HG02943 (cell line): ENCODE measurements around the gene RDH11.
A peak's percentile ranks its signal among the peaks of the same experiment; 100 is the strongest.
"Not testable (repeated sequence)": the region's sequence is repeated elsewhere in the genome, so short reads cannot be mapped to it uniquely, and the experiment has no call there.

Source experiments
- ATAC-seq: cut with Tn5 transposase; IDR thresholded peaks from one replicate; pipeline ENCODE4 v1.9.1; 2021; ENCODE audit warnings: mild to moderate bottlenecking, low read depth, moderate library complexity; ENCODE audit not compliant: unreplicated experiment

RDH11 gene

DNA sequence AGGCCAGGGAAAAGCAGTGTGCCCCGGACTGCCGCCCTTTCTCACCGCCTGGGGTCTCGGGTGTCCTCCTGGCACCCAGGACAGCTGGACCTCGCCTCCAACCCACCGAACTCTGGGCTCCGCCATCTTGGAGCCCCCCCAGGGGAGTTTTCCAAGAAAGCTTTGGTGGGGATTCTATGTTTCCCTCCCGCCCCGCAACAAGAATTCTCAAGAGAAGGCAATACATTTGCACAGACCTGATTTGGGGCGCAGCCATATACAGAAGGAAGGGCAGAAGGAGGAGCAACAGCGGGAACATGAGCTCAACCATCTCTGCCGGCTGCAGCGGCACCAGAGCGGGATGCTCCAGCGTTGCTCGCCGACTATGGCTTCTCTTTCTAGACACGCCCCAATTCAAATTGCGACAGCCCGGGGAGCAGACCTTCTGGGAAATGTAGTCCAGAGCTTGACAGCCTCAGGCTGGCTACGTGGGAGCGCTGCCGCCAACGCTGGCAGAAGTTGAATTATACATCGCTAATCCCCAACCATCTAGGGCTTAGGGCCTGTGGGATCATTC lies at the start of gene RDH11:
TSS of gene RDH11 (minus strand) at position 371 of the 556 bp plus-strand sequence. CDS start at position 310, 61 bp downstream.
- ATAC-seq: peak; percentile 82

GRCh38 chr14:67744046-67744445 lies 48.5 kb upstream of the RDH11 start:
- ATAC-seq: no peak

- ATAC-seq: no peak
Observed at GRCh38 chr14:67738740-67739504, 43.4 kb upstream of the RDH11 start.

- ATAC-seq: no peak
Observed at GRCh38 chr14:67736771-67737170, 41.2 kb upstream of the RDH11 start.

DNA sequence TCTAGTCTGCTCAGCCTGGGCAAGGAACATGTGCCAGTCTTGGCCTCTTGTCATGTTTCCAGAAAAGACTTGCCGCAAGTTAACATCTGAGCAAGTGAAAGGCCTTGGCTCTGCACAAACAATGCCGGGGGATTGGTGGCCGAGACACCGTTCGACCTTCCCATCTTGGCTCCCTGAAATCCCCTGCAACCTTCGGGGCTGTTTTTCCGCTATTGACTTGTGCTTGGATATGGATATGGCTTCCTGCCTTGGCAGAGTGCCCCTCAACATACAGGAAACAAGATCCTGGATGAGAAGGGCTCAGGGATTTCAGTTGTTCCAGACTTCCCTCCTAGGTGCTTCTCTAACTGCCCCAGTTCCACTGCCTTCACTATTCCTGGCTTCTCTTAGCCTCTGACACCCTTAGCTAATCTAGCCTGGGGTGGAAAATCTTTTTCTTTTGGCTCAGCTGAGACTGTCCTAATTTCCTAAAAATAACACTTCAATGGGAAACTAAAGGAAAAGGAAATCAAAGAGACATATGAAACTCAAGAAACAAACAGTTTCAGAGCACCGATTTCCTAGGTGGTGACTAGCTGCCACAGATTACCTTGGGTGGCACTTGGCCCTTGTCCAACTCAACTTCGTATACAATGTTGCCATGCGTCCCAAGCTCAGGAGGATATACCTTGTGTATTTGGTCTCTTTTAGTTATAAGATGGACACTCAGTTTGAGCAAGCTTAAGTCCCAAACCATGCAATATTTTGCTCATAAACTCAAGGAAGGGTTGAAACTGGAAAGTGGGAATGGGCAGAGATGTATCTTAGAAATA lies 40.0 kb upstream of the RDH11 start:
- no peak for ATAC-seq

DNA sequence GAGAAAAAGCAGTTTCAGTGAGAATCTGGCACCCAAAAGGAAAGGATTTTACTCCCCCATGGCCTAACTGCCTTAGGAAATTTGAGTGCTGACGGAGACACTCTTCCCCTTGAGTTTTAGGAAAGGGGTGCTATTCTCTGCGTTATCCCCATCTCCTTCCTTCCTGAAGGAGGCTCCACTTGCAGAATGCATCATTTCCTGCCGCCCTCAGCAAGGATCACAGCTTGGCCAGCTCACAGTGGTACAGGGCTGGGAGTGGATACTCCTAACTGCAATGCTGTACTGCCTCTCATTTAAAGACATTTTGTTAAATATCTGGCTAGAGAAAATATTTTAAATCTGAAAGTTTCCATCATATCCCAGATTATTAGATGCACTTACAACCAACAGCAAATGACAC lies 39.1 kb upstream of the RDH11 start:
- no peak for ATAC-seq

DNA sequence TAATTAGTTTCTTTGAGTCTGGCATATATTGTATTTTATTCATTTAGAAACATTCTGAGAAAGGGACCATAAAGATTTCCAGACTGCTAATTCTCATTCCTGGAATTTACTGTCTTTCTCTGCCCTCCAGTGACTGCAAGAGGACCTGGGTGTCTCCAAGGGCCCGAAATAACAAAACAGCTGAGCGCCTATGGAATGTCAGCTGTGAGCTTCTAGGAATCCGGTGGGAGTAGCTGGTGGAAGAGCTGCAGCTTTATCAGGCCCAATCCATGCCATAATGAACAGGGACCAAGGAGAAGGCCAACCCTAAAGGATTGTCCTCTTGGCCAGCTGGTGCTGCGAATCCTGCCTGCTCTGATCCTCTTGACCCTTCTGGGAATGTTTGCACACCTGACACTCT lies 38.1 kb upstream of the RDH11 start:
- ATAC-seq: no peak

DNA sequence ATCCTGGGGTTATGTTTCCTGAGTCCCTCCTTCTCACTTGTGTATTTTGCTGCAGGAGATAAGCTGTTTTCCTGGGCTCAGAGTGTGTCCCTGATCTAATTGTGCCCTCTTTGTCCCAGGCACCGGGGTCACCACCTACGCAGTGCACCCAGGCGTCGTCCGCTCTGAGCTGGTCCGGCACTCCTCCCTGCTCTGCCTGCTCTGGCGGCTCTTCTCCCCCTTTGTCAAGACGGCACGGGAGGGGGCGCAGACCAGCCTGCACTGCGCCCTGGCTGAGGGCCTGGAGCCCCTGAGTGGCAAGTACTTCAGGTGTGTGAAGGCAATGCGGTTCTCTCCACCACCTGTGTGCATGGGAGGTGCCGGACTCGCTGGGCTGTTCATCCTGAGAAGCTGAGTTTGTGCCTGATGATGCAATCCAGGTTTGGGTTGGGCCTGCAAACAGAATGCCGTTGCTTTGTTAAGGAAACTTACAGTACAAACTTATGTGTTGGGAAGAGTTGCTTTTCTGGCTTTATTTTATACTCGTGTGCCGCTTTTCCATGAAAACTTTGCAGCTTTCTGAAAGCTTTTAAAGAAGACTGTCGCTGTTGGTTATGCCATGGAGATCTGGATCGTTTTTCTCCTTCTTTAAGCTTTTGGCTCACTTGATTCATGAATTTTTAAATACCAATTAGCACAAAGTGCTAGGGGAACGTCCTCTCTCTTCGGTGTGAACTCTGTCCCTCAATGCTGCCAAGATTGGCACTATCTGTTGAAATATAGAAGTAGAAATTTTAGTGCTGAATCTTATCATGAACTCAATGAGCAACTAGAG lies 33.7 kb upstream of the RDH11 start:
- ATAC-seq: no peak

- ATAC-seq: no peak
Observed at GRCh38 chr14:67728258-67728657, 32.7 kb upstream of the RDH11 start.

GRCh38 chr14:67727361-67727760 lies 31.8 kb upstream of the RDH11 start:
- no peak for ATAC-seq

DNA sequence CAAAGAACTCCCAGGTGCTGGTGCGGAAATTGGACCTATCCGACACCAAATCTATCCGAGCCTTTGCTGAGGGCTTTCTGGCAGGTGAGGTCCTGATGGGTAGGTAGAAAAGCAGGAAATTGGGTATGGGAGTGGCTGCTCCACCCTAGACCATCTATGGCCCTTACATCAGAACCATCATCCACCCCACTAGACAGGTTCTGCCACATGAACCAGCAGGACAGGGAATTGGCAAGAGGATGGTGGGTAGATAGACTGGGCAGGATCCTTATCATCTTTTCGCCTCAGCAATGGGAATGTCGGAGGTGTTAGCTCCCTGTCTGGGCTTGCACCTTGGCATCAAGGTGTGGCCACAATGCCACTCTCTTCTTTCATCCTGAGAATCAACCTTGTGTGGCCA lies 29.6 kb upstream of the RDH11 start:
- ATAC-seq: no peak

DNA sequence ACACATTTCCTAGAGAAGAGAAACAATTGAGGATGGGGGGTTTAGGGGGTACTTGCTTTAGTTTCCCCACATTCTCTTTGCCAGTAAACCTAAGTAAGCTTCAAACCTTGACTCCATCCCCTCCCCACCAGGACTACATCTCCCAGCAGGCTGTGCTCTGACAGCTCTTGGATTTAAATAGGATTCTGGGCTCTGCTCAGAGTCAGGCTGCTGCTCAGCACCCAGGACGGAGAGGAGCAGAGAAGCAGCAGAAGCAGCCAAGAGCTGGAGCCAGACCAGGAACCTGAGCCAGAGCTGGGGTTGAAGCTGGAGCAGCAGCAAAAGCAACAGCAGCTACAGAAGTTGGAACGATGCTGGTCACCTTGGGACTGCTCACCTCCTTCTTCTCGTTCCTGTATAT lies 26.7 kb upstream of the RDH11 start:
- no peak for ATAC-seq

DNA sequence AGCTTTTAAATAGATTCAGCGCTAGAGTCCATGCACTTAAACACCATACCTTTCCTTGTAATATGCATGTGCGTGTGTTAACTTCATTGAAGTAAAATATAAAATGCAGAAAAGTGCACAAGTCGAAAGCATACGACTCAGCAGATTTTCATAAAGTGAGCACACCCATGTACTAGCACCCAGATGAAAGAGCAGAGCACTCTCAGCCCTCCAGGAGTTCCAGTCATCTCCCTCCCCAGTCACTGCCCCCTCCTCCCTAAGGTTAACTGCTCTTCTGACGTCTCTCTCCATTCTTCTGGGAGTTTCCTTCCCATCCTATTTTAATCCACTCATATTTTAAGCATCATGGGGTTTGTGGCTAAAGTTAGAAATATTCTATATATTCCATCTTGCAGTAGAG lies 26.3 kb upstream of the RDH11 start:
- ATAC-seq: no peak

- no peak for ATAC-seq
Observed at GRCh38 chr14:67719866-67720265, 24.3 kb upstream of the RDH11 start.

DNA sequence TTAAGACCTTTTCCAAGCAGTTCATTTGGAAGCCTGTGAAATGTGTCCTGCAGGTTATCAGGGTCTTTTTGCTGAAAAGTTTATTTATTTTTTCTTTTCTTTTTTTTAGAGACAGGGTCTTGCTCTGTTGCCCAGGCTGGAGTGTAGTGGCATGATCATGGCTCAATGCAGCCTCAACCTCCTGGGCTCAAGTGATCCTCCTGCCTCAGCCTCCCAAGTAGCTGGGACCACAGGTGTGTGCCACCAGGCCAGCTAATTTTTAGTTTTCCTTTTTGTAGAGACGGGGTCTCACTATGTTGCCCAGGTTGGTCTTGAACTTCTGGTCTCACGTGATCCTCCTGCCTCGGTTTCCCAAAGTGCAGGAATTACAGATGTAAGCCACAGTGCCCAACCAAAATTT lies 23.8 kb upstream of the RDH11 start:
- ATAC-seq: not testable (repeated sequence)

- ATAC-seq: no peak
Observed at GRCh38 chr14:67718265-67718664, 22.7 kb upstream of the RDH11 start.

DNA sequence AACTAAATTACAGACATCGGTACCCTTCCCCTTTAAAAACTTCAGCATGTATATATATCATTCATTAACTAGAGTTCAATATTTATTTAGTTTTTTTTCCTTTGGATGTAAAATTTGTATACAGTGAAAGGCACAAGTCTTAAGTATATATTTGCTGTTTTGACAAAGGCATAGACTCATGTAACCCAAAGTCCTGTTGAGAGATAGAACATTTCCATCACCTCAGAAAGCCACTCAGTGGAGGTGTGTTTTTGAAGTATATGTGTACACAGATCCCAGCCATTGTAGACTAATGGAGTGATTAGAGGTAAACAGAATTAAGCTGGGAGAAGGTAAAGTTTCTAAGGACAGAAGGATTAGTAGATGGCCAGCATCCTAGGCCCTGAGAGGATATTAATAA lies 21.5 kb upstream of the RDH11 start:
- ATAC-seq: no peak

DNA sequence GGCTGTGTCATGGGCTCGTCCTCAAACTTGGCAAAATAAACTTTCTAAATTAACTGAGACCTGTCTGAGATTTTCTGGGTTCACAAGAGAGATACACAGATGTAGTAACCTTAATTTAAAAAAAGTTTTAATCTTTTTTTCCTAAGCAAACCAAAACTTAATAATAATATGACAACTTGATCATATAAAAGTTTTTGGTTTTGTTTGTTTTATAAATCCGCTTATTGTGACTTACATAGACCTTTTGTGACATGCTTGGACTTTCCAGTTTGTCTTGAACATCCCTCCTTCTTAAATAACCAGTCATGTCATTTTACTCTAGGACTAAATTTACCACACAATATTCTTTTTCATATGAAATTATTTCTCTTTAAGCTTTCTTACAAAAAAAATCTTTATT lies 14.6 kb upstream of the RDH11 start:
- no peak for ATAC-seq

DNA sequence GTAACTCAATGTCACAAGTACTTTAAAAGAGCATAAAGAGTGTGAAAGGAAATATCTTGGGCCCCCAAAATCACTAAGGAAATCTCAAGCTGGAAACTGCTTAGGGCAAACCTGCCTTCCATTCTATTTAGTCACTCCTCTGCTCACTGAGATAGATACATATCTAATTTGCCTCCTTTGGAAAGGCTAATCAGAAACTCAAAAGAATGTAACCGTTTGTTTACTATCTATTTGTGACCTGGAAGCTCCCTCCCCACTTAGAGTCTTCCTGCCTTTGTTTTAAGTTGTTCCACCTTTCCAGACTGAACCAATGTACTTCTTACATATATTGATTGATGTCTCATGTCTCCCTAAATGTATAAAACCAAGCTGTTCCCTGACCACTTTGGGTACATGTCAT lies 14.2 kb upstream of the RDH11 start:
- not testable (repeated sequence) for ATAC-seq

GRCh38 chr14:67709346-67709745 lies 13.8 kb upstream of the RDH11 start:
- ATAC-seq: not testable (repeated sequence)

GRCh38 chr14:67705211-67705610 lies 9.6 kb upstream of the RDH11 start:
- ATAC-seq: no peak
